ENCODE data around the gene MT1E.
"Not testable (repeated sequence)": the region's sequence is repeated elsewhere in the genome, so short reads cannot be mapped to it uniquely, and the experiment has no call there.

Gene MT1E

GRCh38 chr16:56645838-56646237 is 20.3 kb downstream of the MT1E start:
- DNase-seq (ENCODE audit: low read depth in 2 of 2) = no peak

- DNase-seq (ENCODE audit: low read depth in 2 of 2) = no peak
These were observed 22.3 kb downstream of the MT1E start for GRCh38 chr16:56647641-56648431.

GRCh38 chr16:56649271-56649670 is 23.7 kb downstream of the MT1E start:
- no peak for DNase-seq (ENCODE audit: low read depth in 2 of 2)

GRCh38 chr16:56649820-56650219 is 24.2 kb downstream of the MT1E start:
- DNase-seq (ENCODE audit: low read depth in 2 of 2) = no peak

- no peak for DNase-seq (ENCODE audit: low read depth in 2 of 2)
These were observed 26.0 kb downstream of the MT1E start, which contains the start of gene MT1B for GRCh38 chr16:56651586-56651985. Gene MT1B (plus strand): TSS chr16:56651886. CDS start chr16:56651954, 68 bp downstream.

GRCh38 chr16:56652600-56652999 is 27.0 kb downstream of the MT1E start:
- DNase-seq (ENCODE audit: low read depth in 2 of 2) = no peak

GRCh38 chr16:56653218-56653617 is 27.6 kb downstream of the MT1E start:
- no peak for DNase-seq (ENCODE audit: low read depth in 2 of 2)

- peak; percentile 19 to 57 for DNase-seq (ENCODE audit: low read depth in 2 of 2)
These were observed 32.2 kb downstream of the MT1E start, which contains the start of gene MT1F for GRCh38 chr16:56657555-56658326. Gene MT1F (plus strand): TSS chr16:56657959. CDS start chr16:56658059, 100 bp downstream.

- no peak for DNase-seq (ENCODE audit: low read depth in 2 of 2)
These were observed 32.8 kb downstream of the MT1E start for GRCh38 chr16:56658327-56658875.

GRCh38 chr16:56662357-56663354 is 37.1 kb downstream of the MT1E start:
- no peak for DNase-seq (ENCODE audit: low read depth in 2 of 2)

- no peak for DNase-seq (ENCODE audit: low read depth in 2 of 2)
These were observed 38.9 kb downstream of the MT1E start for GRCh38 chr16:56664506-56664905.

GRCh38 chr16:56665286-56666261 is 40.0 kb downstream of the MT1E start:
- DNase-seq (ENCODE audit: low read depth in 2 of 2) = not testable (repeated sequence)

GRCh38 chr16:56667581-56668571 is 42.3 kb downstream of the MT1E start, which contains the start of gene MT1G:
Gene MT1G (minus strand): TSS chr16:56668065. CDS start chr16:56667993, 72 bp downstream.
- DNase-seq (ENCODE audit: low read depth in 2 of 2) = no peak

GRCh38 chr16:56669005-56669839 is 43.6 kb downstream of the MT1E start, which contains the start of gene MT1H:
Gene MT1H (plus strand): TSS chr16:56669814. CDS start chr16:56669885, 71 bp downstream.
- DNase-seq (ENCODE audit: low read depth in 2 of 2) = no peak

GRCh38 chr16:56669840-56670619 is 44.4 kb downstream of the MT1E start:
- DNase-seq (ENCODE audit: low read depth in 2 of 2) = no peak

- no peak for DNase-seq (ENCODE audit: low read depth in 2 of 2)
These were observed 45.0 kb downstream of the MT1E start for GRCh38 chr16:56670620-56670934.

GRCh38 chr16:56671691-56672090 is 46.1 kb downstream of the MT1E start:
- DNase-seq (ENCODE audit: low read depth in 2 of 2) = not testable (repeated sequence)
